ENCODE results near the gene ELAVL2.

Gene ELAVL2

GRCh38 chr9:23826120-23826629 lies at the start of gene ELAVL2:
Gene ELAVL2 (minus strand): TSS chr9:23826240. CDS start chr9:23762234, 64,006 bp downstream.
- DNase-seq (ENCODE audit: extremely low spot score) = no peak
- no peak for TF ChIP-seq CTCF (IDR thresholded peaks at IDR 0.05; ENCODE audit: control extremely low read depth, extremely low read depth, low read depth, missing control alignments)
- POLR2A ChIA-PET = no interaction called here
- CTCF ChIA-PET = interaction anchor here (1.6 kb wide), 1 partner anchor 10 kb away, joined by 4 read pairs; no protein-coding TSS in a partner anchor

DNA sequence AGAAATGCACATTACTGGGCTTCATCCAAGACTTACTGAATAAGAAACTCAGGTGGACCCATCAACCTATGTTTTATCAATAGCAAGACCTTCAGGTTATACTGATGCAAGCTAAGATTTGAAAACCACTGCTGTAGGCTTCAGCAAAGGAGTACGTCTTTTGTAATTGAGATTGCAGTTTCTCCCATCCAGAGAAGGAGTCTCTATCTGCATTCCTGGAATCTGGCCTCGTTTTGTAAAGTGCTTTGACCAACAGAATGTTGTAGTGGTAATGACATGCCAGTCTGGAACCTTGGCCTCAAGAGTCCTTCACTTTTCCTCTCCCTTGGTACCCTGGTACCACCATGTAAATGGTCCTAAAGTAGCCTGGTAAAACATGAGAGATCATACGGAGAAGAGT lies 32.2 kb upstream of the ELAVL2 start:
- no peak for TF ChIP-seq CTCF (IDR thresholded peaks at IDR 0.05; ENCODE audit: control extremely low read depth, extremely low read depth, low read depth, missing control alignments)
- POLR2A ChIA-PET = no interaction called here
- no peak for DNase-seq (ENCODE audit: extremely low spot score)
- CTCF ChIA-PET = no interaction called here

- ChIA-PET CTCF (no interaction called here), POLR2A (no interaction called here)
- TF ChIP-seq CTCF (IDR thresholded peaks at IDR 0.05; ENCODE audit: control extremely low read depth, extremely low read depth, low read depth, missing control alignments) = no peak
- DNase-seq (ENCODE audit: extremely low spot score) = no peak
These were observed 30.0 kb upstream of the ELAVL2 start for GRCh38 chr9:23855873-23856604.

GRCh38 chr9:23850690-23851629 lies 24.9 kb upstream of the ELAVL2 start:
- TF ChIP-seq CTCF (IDR thresholded peaks at IDR 0.05; ENCODE audit: control extremely low read depth, extremely low read depth, low read depth, missing control alignments) = no peak
- ChIA-PET CTCF (no interaction called here), POLR2A (no interaction called here)
- DNase-seq (ENCODE audit: extremely low spot score) = no peak

DNA sequence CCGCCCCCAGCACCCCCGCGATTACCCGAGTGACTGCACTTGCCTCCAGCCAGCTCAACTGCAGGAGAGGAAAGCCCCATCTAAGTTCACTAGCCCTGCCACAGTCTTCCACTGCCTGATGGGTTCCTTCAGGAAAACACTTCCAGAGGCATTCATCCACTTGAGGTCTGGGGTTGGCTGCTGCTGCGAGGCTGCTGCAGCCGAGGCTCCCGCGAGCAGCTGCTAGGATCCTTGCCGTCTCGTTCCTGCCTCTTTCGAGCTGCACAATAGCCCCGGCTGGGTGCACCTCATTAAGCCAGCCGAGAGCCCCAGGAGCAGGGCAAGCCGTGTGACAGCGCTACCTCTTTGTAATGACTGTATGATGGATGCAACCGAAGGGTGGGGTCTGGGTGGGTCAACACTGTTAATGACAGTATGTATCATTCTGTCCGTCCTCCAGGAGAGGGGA lies 24.2 kb upstream of the ELAVL2 start:
- DNase-seq (ENCODE audit: extremely low spot score) = no peak
- CTCF ChIA-PET = no interaction called here
- TF ChIP-seq CTCF (IDR thresholded peaks at IDR 0.05; ENCODE audit: control extremely low read depth, extremely low read depth, low read depth, missing control alignments) = no peak
- POLR2A ChIA-PET = no interaction called here

DNA sequence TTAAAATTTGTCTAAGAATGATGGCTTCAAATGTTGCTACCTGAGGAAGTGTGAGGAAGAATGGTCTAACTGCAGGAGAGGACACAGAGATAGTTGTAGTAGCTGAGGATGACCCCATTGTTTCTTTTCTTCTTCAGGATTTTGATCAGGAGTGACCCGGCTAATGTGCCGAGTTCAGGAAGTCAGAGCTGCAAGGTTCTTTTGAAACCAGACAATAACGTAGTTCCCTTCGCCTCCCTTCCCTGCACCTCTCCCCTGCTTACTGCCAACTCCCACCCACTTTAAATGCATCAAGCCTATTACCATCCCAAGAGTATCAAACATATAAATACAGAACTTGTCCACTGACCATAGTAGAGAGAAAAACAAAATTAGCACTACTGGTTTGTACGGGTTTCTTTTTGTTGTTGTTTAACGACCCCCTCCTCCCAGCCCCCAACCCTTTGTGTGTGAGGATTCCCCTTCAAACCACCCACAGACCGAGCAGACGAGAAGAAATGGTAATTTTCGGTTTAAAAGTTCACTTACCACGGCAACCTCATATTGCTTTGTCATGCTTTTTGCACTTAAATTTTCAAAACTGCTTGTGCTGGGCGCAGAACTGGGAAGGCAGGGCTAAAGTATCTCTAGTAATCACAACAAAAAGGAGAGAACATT lies 23.5 kb upstream of the ELAVL2 start:
- ChIA-PET CTCF (no interaction called here), POLR2A (no interaction called here)
- TF ChIP-seq CTCF (IDR thresholded peaks at IDR 0.05; ENCODE audit: control extremely low read depth, extremely low read depth, low read depth, missing control alignments) = no peak
- no peak for DNase-seq (ENCODE audit: extremely low spot score)
